Measurements from ENCODE around the gene CCNB2. TPM values are rescaled to one million over a fixed set of nuclear protein-coding genes. Genes with fewer than 3 reads are reported as not detected.
"Not testable (repeated sequence)": the region's sequence is repeated elsewhere in the genome, so short reads cannot be mapped to it uniquely, and the experiment has no call there.

CCNB2 gene
- total and polyA plus RNA-seq, 4 donors = 0.32 to 2.2 (median 1.5) TPM; not detected in 1

GRCh38 chr15:59140422-59141226 lies 35.7 kb downstream of the CCNB2 start:
- no peak for DNase-seq
- WGBS, 2 donors = 84 to 87% methylated on average over 9 of the region's 9 CpGs

GRCh38 chr15:59143281-59143680 lies 38.3 kb downstream of the CCNB2 start:
- ATAC-seq (ENCODE audit: low FRiP score) (no peak), DNase-seq (no peak)
- intact Hi-C loops (cut with DNase I) = no loop called here
- Histone ChIP-seq H3K36me3 (ENCODE audit: control insufficient read depth in 1 of 2, insufficient read depth in 2 of 2, low read length in 1 of 2) (peaks cover 0 to 3% of the 10 kb centered on the region in 2 donors), H3K27me3 (ENCODE audit: control insufficient read depth in 1 of 2, insufficient read depth in 2 of 2, low read length in 1 of 2) (no peaks in the 10 kb centered on the region), H3K27ac (ENCODE audit: low read depth in 1 of 2, low read length in 2 of 2) (no peak overlapping the region), H3K4me1 (ENCODE audit: control insufficient read depth in 1 of 2, insufficient read depth in 2 of 2, low read length in 2 of 2) (no peaks in the 10 kb centered on the region), H3K4me3 (ENCODE audit: low read length in 2 of 2) (no peak overlapping the region), H3K9me3 (ENCODE audit: control insufficient read depth, low read length) (no peaks in the 10 kb centered on the region)
- WGBS, 2 donors = 86 to 91% methylated on average over 5 of the region's 5 CpGs

More at GRCh38 chr15:59140422-59141226, 35.7 kb downstream of the CCNB2 start:
- peaks cover 0 to 8% of the 10 kb centered on the region in 2 donors for H3K36me3 ChIP-seq (ENCODE audit: control insufficient read depth in 1 of 2, insufficient read depth in 2 of 2, low read length in 1 of 2)
- H3K4me3 ChIP-seq (ENCODE audit: low read length in 2 of 2) = no peak overlapping the region
- no peaks in the 10 kb centered on the region for H3K4me1 ChIP-seq (ENCODE audit: control insufficient read depth in 1 of 2, insufficient read depth in 2 of 2, low read length in 2 of 2)
- no peaks in the 10 kb centered on the region for H3K9me3 ChIP-seq (ENCODE audit: control insufficient read depth, low read length)
- H3K27me3 ChIP-seq (ENCODE audit: control insufficient read depth in 1 of 2, insufficient read depth in 2 of 2, low read length in 1 of 2) = no peaks in the 10 kb centered on the region
- ATAC-seq (ENCODE audit: low FRiP score) = peak; percentile 31
- H3K27ac ChIP-seq (ENCODE audit: low read depth in 1 of 2, low read length in 2 of 2) = no peak overlapping the region
- intact Hi-C loops (cut with DNase I) = no loop called here

DNA sequence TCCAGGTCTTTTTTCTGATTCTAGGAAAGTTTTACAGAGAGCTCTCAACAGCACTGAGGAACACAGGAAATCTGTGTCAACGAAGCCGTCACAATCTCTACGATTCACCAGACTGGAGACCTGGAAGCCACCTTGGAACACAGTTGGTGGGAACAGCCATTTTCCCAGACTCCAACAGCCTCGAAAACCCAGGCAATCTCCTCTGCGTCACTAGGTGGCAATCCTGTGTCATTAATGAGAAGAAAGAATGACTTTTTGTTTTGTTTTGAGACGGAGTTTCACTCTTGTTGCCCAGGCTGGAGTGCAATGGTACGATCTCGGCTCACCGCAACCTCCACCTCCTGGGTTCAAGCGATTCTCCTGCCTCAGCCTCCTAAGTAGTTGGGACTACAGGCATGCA lies 39.6 kb downstream of the CCNB2 start:
- intact Hi-C loops (cut with DNase I) = not testable (repeated sequence)

GRCh38 chr15:59147666-59148065 lies 42.7 kb downstream of the CCNB2 start:
- Histone ChIP-seq H3K27me3 (ENCODE audit: control insufficient read depth in 1 of 2, insufficient read depth in 2 of 2, low read length in 1 of 2) (no peaks in the 10 kb centered on the region), H3K4me1 (ENCODE audit: control insufficient read depth in 1 of 2, insufficient read depth in 2 of 2, low read length in 2 of 2) (peaks cover 0 to 1% of the 10 kb centered on the region in 2 donors), H3K36me3 (ENCODE audit: control insufficient read depth in 1 of 2, insufficient read depth in 2 of 2, low read length in 1 of 2) (peaks cover 6 to 9% of the 10 kb centered on the region in 2 donors), H3K9me3 (ENCODE audit: control insufficient read depth, low read length) (no peaks in the 10 kb centered on the region), H3K27ac (ENCODE audit: low read depth in 1 of 2, low read length in 2 of 2) (no peak overlapping the region), H3K4me3 (ENCODE audit: low read length in 2 of 2) (no peak overlapping the region)
- no peak for ATAC-seq (ENCODE audit: low FRiP score)
- intact Hi-C loops (cut with DNase I) = no loop called here
- DNase-seq = peak in 1 of 2 donors; percentile 21
- 55 to 71% methylated on average over 5 of the region's 5 CpGs for WGBS, 2 donors

More for the DNA sequence above, 39.6 kb downstream of the CCNB2 start:
- not testable (repeated sequence) for DNase-seq; H3K27me3 ChIP-seq (ENCODE audit: control insufficient read depth in 1 of 2, insufficient read depth in 2 of 2, low read length in 1 of 2); ATAC-seq (ENCODE audit: low FRiP score); H3K4me1 ChIP-seq (ENCODE audit: control insufficient read depth in 1 of 2, insufficient read depth in 2 of 2, low read length in 2 of 2); H3K4me3 ChIP-seq (ENCODE audit: low read length in 2 of 2); H3K9me3 ChIP-seq (ENCODE audit: control insufficient read depth, low read length); H3K27ac ChIP-seq (ENCODE audit: low read depth in 1 of 2, low read length in 2 of 2); H3K36me3 ChIP-seq (ENCODE audit: control insufficient read depth in 1 of 2, insufficient read depth in 2 of 2, low read length in 1 of 2)
- 81 to 83% methylated on average over 10 of the region's 10 CpGs for WGBS, 2 donors

GRCh38 chr15:59148153-59148833 lies 43.3 kb downstream of the CCNB2 start:
- DNase-seq (peak in 1 of 2 donors; percentile 38), ATAC-seq (ENCODE audit: low FRiP score) (no peak)
- no peak overlapping the region for H3K4me3 ChIP-seq (ENCODE audit: low read length in 2 of 2)
- H3K4me1 ChIP-seq (ENCODE audit: control insufficient read depth in 1 of 2, insufficient read depth in 2 of 2, low read length in 2 of 2) = peaks cover 0 to 1% of the 10 kb centered on the region in 2 donors
- 14 to 21% methylated on average over 2 of the region's 2 CpGs for WGBS, 2 donors
- no peaks in the 10 kb centered on the region for H3K9me3 ChIP-seq (ENCODE audit: control insufficient read depth, low read length)
- intact Hi-C loops (cut with DNase I) = no loop called here
- no peak overlapping the region for H3K27ac ChIP-seq (ENCODE audit: low read depth in 1 of 2, low read length in 2 of 2)
- H3K36me3 ChIP-seq (ENCODE audit: control insufficient read depth in 1 of 2, insufficient read depth in 2 of 2, low read length in 1 of 2) = peaks cover 7 to 12% of the 10 kb centered on the region in 2 donors
- H3K27me3 ChIP-seq (ENCODE audit: control insufficient read depth in 1 of 2, insufficient read depth in 2 of 2, low read length in 1 of 2) = no peaks in the 10 kb centered on the region

- Histone ChIP-seq H3K27me3 (ENCODE audit: control insufficient read depth in 1 of 2, insufficient read depth in 2 of 2, low read length in 1 of 2) (no peaks in the 10 kb centered on the region), H3K27ac (ENCODE audit: low read depth in 1 of 2, low read length in 2 of 2) (peak overlapping the region in 1 of 2 donors; percentile 4), H3K4me3 (ENCODE audit: low read length in 2 of 2) (no peak overlapping the region), H3K9me3 (ENCODE audit: control insufficient read depth, low read length) (no peaks in the 10 kb centered on the region), H3K36me3 (ENCODE audit: control insufficient read depth in 1 of 2, insufficient read depth in 2 of 2, low read length in 1 of 2) (peaks cover 9 to 12% of the 10 kb centered on the region in 2 donors), H3K4me1 (ENCODE audit: control insufficient read depth in 1 of 2, insufficient read depth in 2 of 2, low read length in 2 of 2) (peaks cover 0 to 1% of the 10 kb centered on the region in 2 donors)
- DNase-seq = no peak
- intact Hi-C loops (cut with DNase I) = no loop called here
- WGBS, 2 donors = 28 to 56% methylated on average over 2 of the region's 2 CpGs
- no peak for ATAC-seq (ENCODE audit: low FRiP score)
These were observed 45.2 kb downstream of the CCNB2 start for GRCh38 chr15:59150185-59150584.

GRCh38 chr15:59152694-59153450 lies 47.9 kb downstream of the CCNB2 start:
- ATAC-seq (ENCODE audit: low FRiP score) = no peak
- no peak overlapping the region for H3K4me3 ChIP-seq (ENCODE audit: low read length in 2 of 2)

DNA sequence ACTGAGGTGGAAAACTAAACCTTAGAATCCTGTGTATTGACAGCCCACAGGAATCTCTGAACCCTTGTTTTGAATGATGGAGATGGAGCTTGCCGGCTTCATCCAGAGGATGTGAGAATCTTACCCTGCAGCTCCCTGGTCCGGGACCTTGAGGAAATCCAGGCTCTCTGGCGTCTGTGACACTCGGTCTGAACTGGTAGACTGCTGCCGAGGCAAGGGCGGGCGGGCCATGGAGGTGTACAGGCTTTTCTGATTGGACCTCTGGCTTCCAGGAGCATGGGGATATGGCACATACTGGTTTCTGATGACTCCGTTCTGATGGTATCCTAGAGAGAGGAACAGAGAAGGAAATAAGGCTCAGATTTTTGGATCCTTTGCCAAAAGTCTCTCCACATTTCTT lies 48.5 kb downstream of the CCNB2 start:
- Histone ChIP-seq H3K4me1 (ENCODE audit: control insufficient read depth in 1 of 2, insufficient read depth in 2 of 2, low read length in 2 of 2) (peaks cover 0 to under 1% of the 10 kb centered on the region in 2 donors), H3K27me3 (ENCODE audit: control insufficient read depth in 1 of 2, insufficient read depth in 2 of 2, low read length in 1 of 2) (no peaks in the 10 kb centered on the region), H3K9me3 (ENCODE audit: control insufficient read depth, low read length) (no peaks in the 10 kb centered on the region), H3K36me3 (ENCODE audit: control insufficient read depth in 1 of 2, insufficient read depth in 2 of 2, low read length in 1 of 2) (peaks cover 9 to 12% of the 10 kb centered on the region in 2 donors), H3K27ac (ENCODE audit: low read depth in 1 of 2, low read length in 2 of 2) (no peak overlapping the region), H3K4me3 (ENCODE audit: low read length in 2 of 2) (no peak overlapping the region)
- 92% methylated on average over 8 of the region's 8 CpGs for WGBS, 2 donors
- no peak for ATAC-seq (ENCODE audit: low FRiP score)
- no peak for DNase-seq
- intact Hi-C loops (cut with DNase I) = no loop called here

More at GRCh38 chr15:59152694-59153450, 47.9 kb downstream of the CCNB2 start:
- Histone ChIP-seq H3K9me3 (ENCODE audit: control insufficient read depth, low read length) (no peaks in the 10 kb centered on the region), H3K36me3 (ENCODE audit: control insufficient read depth in 1 of 2, insufficient read depth in 2 of 2, low read length in 1 of 2) (peaks cover 9 to 12% of the 10 kb centered on the region in 2 donors), H3K27ac (ENCODE audit: low read depth in 1 of 2, low read length in 2 of 2) (no peak overlapping the region), H3K27me3 (ENCODE audit: control insufficient read depth in 1 of 2, insufficient read depth in 2 of 2, low read length in 1 of 2) (no peaks in the 10 kb centered on the region), H3K4me1 (ENCODE audit: control insufficient read depth in 1 of 2, insufficient read depth in 2 of 2, low read length in 2 of 2) (peaks cover 0 to 1% of the 10 kb centered on the region in 2 donors)
- DNase-seq = no peak
- intact Hi-C loops (cut with DNase I) = no loop called here
- WGBS, 2 donors = 91 to 93% methylated on average over 6 of the region's 6 CpGs
